Gastroesophageal sphincter (tissue), 4 donors: ENCODE data around the gene DCUN1D3. TPM values are rescaled to one million over a fixed set of nuclear protein-coding genes. Genes with fewer than 3 reads are reported as not detected.
A peak's percentile ranks its signal among the peaks of the same experiment; 100 is the strongest.

Source experiments
- ATAC-seq: fragments of 150-250 bp; one replicate; pipeline ENCODE4 v1.9.1; 2016; ENCODE audit warnings: mild to moderate bottlenecking, moderate library complexity
- H3K27ac ChIP-seq, 4 donors: fragments of 200-600 bp; sonication (generic) in 3 of 4; 1 replicate in 3 of 4; 2 replicates in 1 of 4; pipeline ENCODE4 v1.5.1; 2016 to 2019
- H3K27me3 ChIP-seq: fragments of 200-600 bp; sonication (generic); one replicate; pipeline ENCODE4 v1.5.1; 2019
- H3K36me3 ChIP-seq, 2 donors: fragments of 200-600 bp; sonication (generic); one replicate each; pipeline ENCODE4 v1.5.1; 2019; ENCODE audit warnings: control low read depth in 1 of 2
- H3K4me1 ChIP-seq, 3 donors: fragments of 200-600 bp; sonication (generic); 1 replicate in 2 of 3; 2 replicates in 1 of 3; pipeline ENCODE4 v1.5.1; 2016 to 2019; ENCODE audit warnings: control low read depth in 2 of 3
- H3K4me3 ChIP-seq, 2 donors: fragments of 200-600 bp; sonication (generic); one replicate each; pipeline ENCODE4 v1.5.1; 2019; ENCODE audit warnings: mild to moderate bottlenecking in 1 of 2, moderate library complexity in 1 of 2
- H3K9me3 ChIP-seq, 3 donors: fragments of 200-600 bp; sonication (generic); one replicate each; pipeline ENCODE4 v1.5.1; 2017 to 2019; ENCODE audit warnings: control low read depth in 2 of 3
- EP300 ChIP-seq: sonication (generic); formaldehyde crosslinking; IDR thresholded peaks from one replicate; pipeline ENCODE4 v1.6.1; 2017; ENCODE audit warnings: antibody characterized with exemption, mild to moderate bottlenecking
- POLR2A ChIP-seq, 2 donors: fragments of 450-650 bp; IDR thresholded peaks; one replicate each; pipeline ENCODE4 v1.6.1; 2017; ENCODE audit warnings: antibody characterized with exemption in 2 of 2, mild to moderate bottlenecking in 2 of 2, moderate library complexity in 1 of 2
- POLR2AphosphoS5 ChIP-seq: sonication (generic); formaldehyde crosslinking; IDR thresholded peaks from one replicate; pipeline ENCODE4 v1.6.1; 2017; ENCODE audit warnings: antibody characterized with exemption
- WGBS, 2 donors: methylation state at CpG; one replicate each; pipeline ENCODE4 v1.1.5; 2018; ENCODE audit warnings: low coverage in 1 of 2; 5-methylcytosine and 5-hydroxymethylcytosine counted together
- total RNA-seq, 4 donors: library from RNA; depleted of rRNA; stranded (reverse); fragments of >200 nt; gene quantifications; one replicate each; pipeline ENCODE4 v1.1.0, GENCODE V29; 2016
- TF ChIP-seq, protein P1 (sequence below), 4 experiments: fragments of 200-600 bp in 2 of 4; fragments of 450-650 bp in 2 of 4; sonication (generic) in 1 of 4; IDR thresholded peaks; one replicate each; pipeline ENCODE4 v1.5.1; 2017 to 2019; ENCODE audit warnings: antibody characterized with exemption in 4 of 4, mild to moderate bottlenecking in 2 of 4, moderate library complexity in 2 of 4

The DCUN1D3 gene
- total RNA-seq, 4 donors from 2014 or later: 28.6 to 35.7 (median 33.5) TPM

DNA sequence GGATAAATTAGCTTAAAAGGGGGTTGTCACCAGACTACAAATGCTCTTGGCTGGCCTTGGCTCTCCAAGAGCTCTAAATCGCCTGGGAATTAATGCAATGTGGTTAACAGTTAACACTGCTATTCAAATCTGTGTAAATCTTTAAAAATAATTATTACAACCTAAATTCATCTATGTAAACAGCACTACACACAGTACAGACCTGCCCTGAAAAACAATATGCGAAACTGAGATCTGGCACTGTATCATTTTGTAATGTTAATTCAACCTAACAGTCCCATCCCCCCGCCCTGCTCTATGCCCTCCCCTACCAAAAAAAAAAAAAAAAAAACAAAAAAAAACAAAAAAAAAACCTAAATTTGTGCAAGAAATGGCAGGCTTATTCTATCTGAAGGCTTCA lies 40.9 kb downstream of the DCUN1D3 start:
- Histone ChIP-seq H3K36me3 (peaks cover 0 to 53% of the 10 kb centered on the region in 2 donors), H3K27ac (no peak overlapping the region), H3K4me1 (peaks cover 0 to 54% (median 3%) of the 10 kb centered on the region in 3 donors), H3K9me3 (no peaks in the 10 kb centered on the region), H3K4me3 (no peak overlapping the region), H3K27me3 (no peaks in the 10 kb centered on the region)
- TF ChIP-seq, protein P1, sequence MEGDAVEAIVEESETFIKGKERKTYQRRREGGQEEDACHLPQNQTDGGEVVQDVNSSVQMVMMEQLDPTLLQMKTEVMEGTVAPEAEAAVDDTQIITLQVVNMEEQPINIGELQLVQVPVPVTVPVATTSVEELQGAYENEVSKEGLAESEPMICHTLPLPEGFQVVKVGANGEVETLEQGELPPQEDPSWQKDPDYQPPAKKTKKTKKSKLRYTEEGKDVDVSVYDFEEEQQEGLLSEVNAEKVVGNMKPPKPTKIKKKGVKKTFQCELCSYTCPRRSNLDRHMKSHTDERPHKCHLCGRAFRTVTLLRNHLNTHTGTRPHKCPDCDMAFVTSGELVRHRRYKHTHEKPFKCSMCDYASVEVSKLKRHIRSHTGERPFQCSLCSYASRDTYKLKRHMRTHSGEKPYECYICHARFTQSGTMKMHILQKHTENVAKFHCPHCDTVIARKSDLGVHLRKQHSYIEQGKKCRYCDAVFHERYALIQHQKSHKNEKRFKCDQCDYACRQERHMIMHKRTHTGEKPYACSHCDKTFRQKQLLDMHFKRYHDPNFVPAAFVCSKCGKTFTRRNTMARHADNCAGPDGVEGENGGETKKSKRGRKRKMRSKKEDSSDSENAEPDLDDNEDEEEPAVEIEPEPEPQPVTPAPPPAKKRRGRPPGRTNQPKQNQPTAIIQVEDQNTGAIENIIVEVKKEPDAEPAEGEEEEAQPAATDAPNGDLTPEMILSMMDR (IDR thresholded peaks at IDR 0.05): no peak
- no peak for TF ChIP-seq POLR2A (IDR thresholded peaks at IDR 0.05)
- TF ChIP-seq POLR2AphosphoS5: no peak
- no peak for TF ChIP-seq EP300
- 78% methylated on average over 3 of the region's 3 CpGs; no CpG with 5 or more reads in 1 of the 2 donors for WGBS, 2 donors
- ATAC-seq: no peak

GRCh38 chr16:20857281-20857680 lies 42.9 kb downstream of the DCUN1D3 start:
- 88 to 100% methylated on average over 1 to 2 of the region's 2 CpGs for WGBS, 2 donors
- Histone ChIP-seq H3K4me1 (peaks cover 12 to 61% (median 13%) of the 10 kb centered on the region in 3 donors), H3K27ac (peak overlapping the region in 1 of 4 donors; percentile 17), H3K4me3 (no peak overlapping the region), H3K36me3 (peaks cover 0 to 47% of the 10 kb centered on the region in 2 donors), H3K27me3 (no peaks in the 10 kb centered on the region), H3K9me3 (no peaks in the 10 kb centered on the region)
- TF ChIP-seq, protein P1 (IDR thresholded peaks at IDR 0.05): no peak
- TF ChIP-seq EP300: no peak
- TF ChIP-seq POLR2A (IDR thresholded peaks at IDR 0.05): no peak
- no peak for TF ChIP-seq POLR2AphosphoS5
- ATAC-seq: no peak

GRCh38 chr16:20854963-20855362 lies 45.2 kb downstream of the DCUN1D3 start:
- Histone ChIP-seq H3K36me3 (peaks cover 0 to 24% of the 10 kb centered on the region in 2 donors), H3K9me3 (no peaks in the 10 kb centered on the region), H3K27ac (no peak overlapping the region), H3K4me1 (peaks cover 29 to 61% (median 31%) of the 10 kb centered on the region in 3 donors), H3K27me3 (no peaks in the 10 kb centered on the region), H3K4me3 (no peak overlapping the region)
- TF ChIP-seq EP300 (no peak), POLR2A (IDR thresholded peaks at IDR 0.05) (no peak), POLR2AphosphoS5 (no peak)
- TF ChIP-seq, protein P1 (IDR thresholded peaks at IDR 0.05): no peak
- 93 to 95% methylated on average over 2 of the region's 2 CpGs for WGBS, 2 donors
- no peak for ATAC-seq

DNA sequence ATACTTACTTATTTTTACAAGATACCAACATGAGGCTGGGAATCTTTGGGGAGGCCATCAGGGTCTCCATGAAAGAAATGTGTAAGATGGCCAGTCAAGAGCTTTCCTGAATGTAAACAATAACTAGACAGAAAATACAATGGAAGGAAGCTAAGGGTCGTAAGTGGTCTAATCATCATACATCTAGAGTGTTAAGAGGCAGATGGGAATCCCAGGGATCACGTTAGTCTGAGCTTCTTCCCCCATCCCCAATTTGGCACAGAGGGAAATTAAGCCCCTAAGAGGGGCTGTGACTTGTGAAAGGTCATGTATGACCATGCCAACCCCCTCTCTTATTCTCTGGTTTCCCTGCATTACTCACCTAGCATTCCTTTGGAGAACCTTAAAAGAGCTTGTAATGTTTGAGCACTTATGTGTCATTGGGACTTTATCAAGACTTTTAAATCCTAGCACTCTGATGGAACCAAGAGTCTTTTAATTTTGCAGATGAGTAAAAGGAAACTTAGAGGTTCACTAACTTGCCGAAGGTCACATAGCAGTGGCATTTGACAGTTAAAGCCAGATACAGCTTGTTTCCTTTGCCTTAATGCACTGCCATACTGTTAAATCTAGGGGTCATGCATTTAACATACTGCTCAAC lies 46.1 kb downstream of the DCUN1D3 start:
- peaks cover 0 to 20% of the 10 kb centered on the region in 2 donors for H3K36me3 ChIP-seq
- no peak overlapping the region for H3K4me3 ChIP-seq
- WGBS, 2 donors: 73 to 79% methylated on average over 2 to 3 of the region's 3 CpGs
- H3K27me3 ChIP-seq: no peaks in the 10 kb centered on the region
- no peak for TF ChIP-seq POLR2A (IDR thresholded peaks at IDR 0.05)
- TF ChIP-seq, protein P1 (IDR thresholded peaks at IDR 0.05): no peak
- no peak for TF ChIP-seq EP300
- no peak for TF ChIP-seq POLR2AphosphoS5
- peaks cover 32 to 57% (median 33%) of the 10 kb centered on the region in 3 donors for H3K4me1 ChIP-seq
- peak overlapping the region in 2 of 4 donors; percentile 9 to 87 for H3K27ac ChIP-seq
- no peaks in the 10 kb centered on the region for H3K9me3 ChIP-seq
- ATAC-seq: no peak

DNA sequence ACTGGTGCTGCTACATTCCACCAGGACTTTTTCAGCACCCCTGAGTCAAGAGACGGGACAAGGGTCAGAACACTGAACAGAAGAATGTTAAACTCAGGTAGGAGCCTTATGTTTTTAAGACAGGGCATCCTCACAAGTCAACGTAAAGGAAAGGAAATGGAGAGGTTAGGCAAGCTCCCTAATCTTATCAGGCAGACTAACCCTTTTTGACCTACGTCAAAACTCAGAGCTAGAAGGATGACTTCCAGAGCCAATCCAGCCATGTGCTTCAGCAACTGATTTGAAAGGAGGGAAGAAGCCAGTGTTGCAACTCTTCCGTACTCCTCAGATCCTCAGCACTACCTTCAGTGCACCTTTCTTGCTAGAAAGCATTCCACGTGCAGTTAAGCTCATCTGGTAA lies 47.0 kb downstream of the DCUN1D3 start:
- ATAC-seq: no peak
- peak overlapping the region in 3 of 4 donors; percentile 38 to 87 (median 83) for H3K27ac ChIP-seq
- H3K36me3 ChIP-seq: peaks cover 0 to 20% of the 10 kb centered on the region in 2 donors
- no peaks in the 10 kb centered on the region for H3K9me3 ChIP-seq
- H3K4me3 ChIP-seq: no peak overlapping the region
- peaks cover 32 to 54% (median 33%) of the 10 kb centered on the region in 3 donors for H3K4me1 ChIP-seq
- H3K27me3 ChIP-seq: no peaks in the 10 kb centered on the region
- TF ChIP-seq EP300: no peak
- 88 to 90% methylated on average over 5 of the region's 5 CpGs for WGBS, 2 donors
